H1 (cell line): ENCODE results near the gene EME2. TPM values are rescaled to one million over a fixed set of nuclear protein-coding genes. Genes with fewer than 3 reads are reported as not detected.

Source experiments
- CTCF ChIA-PET: fragments of 300-600 bp; sonication (Branson Sonifier 250); formaldehyde crosslinking; loops from one replicate; lab custom pipeline; 2021; ENCODE audit not compliant: partially characterized antibody; lab: Charles Lee
- POLR2A ChIA-PET: fragments of 300-600 bp; sonication (Branson Sonifier 250); formaldehyde crosslinking; loops from one replicate; lab custom pipeline; 2021; ENCODE audit warnings: inconsistent platforms; ENCODE audit not compliant: partially characterized antibody; lab: Charles Lee
- DNase-seq, 2 experiments: peaks; one replicate each; pipeline versions ENCODE4 v3.0.0 to v3.0.0-alpha.2; 2010 to 2022; ENCODE audit warnings: low spot score in 2 of 2, low read depth in 1 of 2, mixed read lengths in 1 of 2
- FAIRE-seq: peaks from 2 replicates; lab custom pipeline; 2011; peaks lifted over from hg19 to GRCh38; lab: Jason Lieb, UNC
- H2AFZ ChIP-seq: 2 replicates; pipeline ENCODE4 v1.8.1; 2012; ENCODE audit warnings: low read length, inconsistent platforms
- H2AK5ac ChIP-seq: 2 replicates; pipeline ENCODE4 v1.6.1; 2013; ENCODE audit warnings: low read depth, low read length
- H2BK120ac ChIP-seq: replicated peaks from 2 replicates; pipeline ENCODE3; 2013; ENCODE audit warnings: low read depth, low read length, inconsistent platforms
- H2BK12ac ChIP-seq: 2 replicates; pipeline ENCODE4 v1.6.1; 2013; ENCODE audit warnings: low read depth, low read length
- H2BK15ac ChIP-seq: 2 replicates; pipeline ENCODE4 v1.6.1; 2013; ENCODE audit warnings: low read length
- H2BK20ac ChIP-seq: 2 replicates; pipeline ENCODE4 v1.6.1; 2013; ENCODE audit warnings: low read length
- H2BK5ac ChIP-seq: 2 replicates; pipeline ENCODE4 v1.6.1; 2013; ENCODE audit warnings: low read depth, low read length
- H3K14ac ChIP-seq: 2 replicates; pipeline ENCODE4 v1.6.1; 2013; ENCODE audit warnings: inconsistent platforms; ENCODE audit not compliant: insufficient read length
- H3K18ac ChIP-seq: 2 replicates; pipeline ENCODE4 v1.6.1; 2013; ENCODE audit warnings: low read length; ENCODE audit errors: extremely low read depth
- H3K23ac ChIP-seq: 2 replicates; pipeline ENCODE4 v1.6.1; 2013; ENCODE audit warnings: inconsistent platforms; ENCODE audit not compliant: insufficient read length
- H3K23me2 ChIP-seq: 2 replicates; pipeline ENCODE4 v1.6.1; 2013; ENCODE audit warnings: low read depth, low read length
- H3K27ac ChIP-seq: 2 replicates; pipeline ENCODE4 v1.6.1; 2011; ENCODE audit warnings: low read depth, low read length, inconsistent platforms
- H3K27me3 ChIP-seq, 4 experiments: replicated peaks in 1 of 4; 1 replicate in 1 of 4; 2 replicates in 3 of 4; pipeline versions ENCODE4 v1.6.1 to v1.8.1; 2011 to 2013; ENCODE audit warnings: low read length in 3 of 4, mild to moderate bottlenecking in 3 of 4, inconsistent platforms in 2 of 4, mixed read lengths in 2 of 4, moderate library complexity in 1 of 4; ENCODE audit not compliant: control insufficient read depth in 3 of 4, insufficient read depth in 3 of 4; ENCODE audit errors: extremely low read depth in 1 of 4
- H3K36me3 ChIP-seq, 4 experiments: 2 replicates each; pipeline versions ENCODE4 v1.6.1 to v1.8.1; 2011 to 2013; ENCODE audit warnings: mild to moderate bottlenecking in 4 of 4, low read length in 3 of 4, moderate library complexity in 2 of 4, control low read depth in 1 of 4, inconsistent platforms in 1 of 4; ENCODE audit not compliant: insufficient read depth in 4 of 4, control insufficient read depth in 2 of 4
- H3K4ac ChIP-seq: replicated peaks from 2 replicates; pipeline ENCODE3; 2013; ENCODE audit warnings: low read length, low read depth, mixed read lengths, inconsistent platforms; ENCODE audit not compliant: insufficient read length
- H3K4me1 ChIP-seq, 4 experiments: replicated peaks in 1 of 4; 1 replicate in 1 of 4; 2 replicates in 3 of 4; pipeline versions ENCODE4 v1.6.1 to v1.8.1; 2011 to 2013; ENCODE audit warnings: low read length in 3 of 4, inconsistent platforms in 2 of 4, mixed read lengths in 1 of 4; ENCODE audit not compliant: insufficient read depth in 4 of 4, control insufficient read depth in 3 of 4
- H3K4me2 ChIP-seq, 2 experiments: 2 replicates each; pipeline versions ENCODE4 v1.6.1 to v1.8.1; 2011 to 2013; ENCODE audit warnings: low read depth in 2 of 2, low read length in 2 of 2, control low read depth in 1 of 2, inconsistent platforms in 1 of 2, mild to moderate bottlenecking in 1 of 2; ENCODE audit not compliant: insufficient read depth in 1 of 2
- H3K4me3 ChIP-seq, 4 experiments: fragments of 200-600, 300-600 bp in 1 of 4; sonication (generic), shearing (Covaris generic), sonication (Bioruptor Twin) in 1 of 4; 2 replicates each; pipeline versions ENCODE4 v1.5.1 to v1.8.1; 2011 to 2016; ENCODE audit warnings: low read length in 4 of 4, low read depth in 3 of 4, control low read depth in 2 of 4, inconsistent platforms in 2 of 4, mild to moderate bottlenecking in 2 of 4, mixed read lengths in 1 of 4, moderate library complexity in 1 of 4; ENCODE audit not compliant: insufficient read depth in 2 of 4; ENCODE audit errors: extremely low read depth in 1 of 4
- H3K56ac ChIP-seq: replicated peaks from 2 replicates; pipeline ENCODE3; 2013; ENCODE audit warnings: low read depth, mild to moderate bottlenecking, mixed read lengths, low read length, inconsistent platforms; ENCODE audit not compliant: insufficient read length
- H3K79me1 ChIP-seq: 2 replicates; pipeline ENCODE4 v1.6.1; 2013; ENCODE audit warnings: low read depth, low read length, control low read depth
- H3K79me2 ChIP-seq, 2 experiments: 2 replicates each; pipeline versions ENCODE4 v1.6.1 to v1.8.1; 2012 to 2013; ENCODE audit warnings: low read length in 2 of 2, mild to moderate bottlenecking in 2 of 2, inconsistent platforms in 1 of 2; ENCODE audit not compliant: insufficient read depth in 2 of 2, control insufficient read depth in 1 of 2
- H3K9ac ChIP-seq, 4 experiments: replicated peaks in 1 of 4; 1 replicate in 1 of 4; 2 replicates in 3 of 4; pipeline versions ENCODE4 v1.6.1 to v1.8.1; 2011 to 2013; ENCODE audit warnings: low read depth in 3 of 4, low read length in 3 of 4, control low read depth in 2 of 4, mild to moderate bottlenecking in 2 of 4, moderate library complexity in 2 of 4, inconsistent platforms in 1 of 4; ENCODE audit errors: extremely low read depth in 1 of 4
- H3K9me3 ChIP-seq, 2 experiments: 2 replicates each; pipeline versions ENCODE4 v1.6.1 to v1.8.1; 2012 to 2013; ENCODE audit warnings: mild to moderate bottlenecking in 2 of 2, moderate library complexity in 2 of 2, control low read depth in 1 of 2, inconsistent platforms in 1 of 2, low read depth in 1 of 2, low read length in 1 of 2, mixed read lengths in 1 of 2; ENCODE audit not compliant: insufficient read depth in 2 of 2
- H4K20me1 ChIP-seq, 2 experiments: replicated peaks in 1 of 2; 2 replicates each; pipeline versions ENCODE3 to v1.8.1; 2011 to 2013; ENCODE audit warnings: inconsistent platforms in 2 of 2, low read length in 2 of 2, mild to moderate bottlenecking in 1 of 2; ENCODE audit not compliant: insufficient read depth in 2 of 2, control insufficient read depth in 1 of 2
- H4K5ac ChIP-seq: 2 replicates; pipeline ENCODE4 v1.6.1; 2013; ENCODE audit warnings: low read length, low read depth, mixed read lengths, inconsistent platforms; ENCODE audit not compliant: insufficient read length
- H4K8ac ChIP-seq: 2 replicates; pipeline ENCODE4 v1.8.0; 2013; ENCODE audit warnings: mild to moderate bottlenecking, moderate library complexity, low read length, inconsistent platforms; ENCODE audit not compliant: insufficient read depth; ENCODE audit errors: extremely low read depth
- H4K91ac ChIP-seq: replicated peaks from 2 replicates; pipeline ENCODE3; 2013; ENCODE audit warnings: low read length, mixed read lengths, inconsistent platforms; ENCODE audit not compliant: insufficient read length
- CBX5 ChIP-seq: fragments of 300-800, 300-1000 bp; sonication (generic); IDR thresholded peaks from 2 replicates; pipeline ENCODE4 v1.7.1; 2016; ENCODE audit warnings: antibody characterized with exemption, low read length, low read depth
- CBX8 ChIP-seq: fragments of 300-800, 300-1000 bp; sonication (generic); IDR thresholded peaks from 2 replicates; pipeline ENCODE4 v1.7.1; 2016; ENCODE audit warnings: low read depth, low read length, borderline replicate concordance
- CEBPB ChIP-seq: IDR thresholded peaks from 2 replicates; pipeline ENCODE4 v1.6.1; 2012; ENCODE audit warnings: low read depth, low read length
- EGR1 ChIP-seq: IDR thresholded peaks from 2 replicates; pipeline ENCODE4 v1.6.1; 2011; ENCODE audit warnings: low read depth, low read length, borderline replicate concordance
- EP300 ChIP-seq, 2 experiments: IDR thresholded peaks; 1 replicate in 1 of 2; 2 replicates in 1 of 2; pipeline ENCODE4 v1.6.1; 2011 to 2012; ENCODE audit warnings: low read depth in 2 of 2, low read length in 2 of 2, mild to moderate bottlenecking in 2 of 2, borderline replicate concordance in 1 of 2, inconsistent platforms in 1 of 2, moderate library complexity in 1 of 2
- EZH2 ChIP-seq: fragments of 200-600 bp; sonication (generic); IDR thresholded peaks from 2 replicates; pipeline ENCODE4 v1.7.1; 2012; ENCODE audit warnings: low read depth, mild to moderate bottlenecking, moderate library complexity, low read length, inconsistent platforms; ENCODE audit not compliant: severe bottlenecking
- PHF8 ChIP-seq: fragments of 200-600 bp; sonication (generic); conservative IDR thresholded peaks from 2 replicates; pipeline ENCODE4 v1.7.1; 2012; ENCODE audit warnings: low read depth, mild to moderate bottlenecking, inconsistent platforms, low read length, moderate library complexity
- POU5F1 ChIP-seq: IDR thresholded peaks from 2 replicates; pipeline ENCODE4 v1.6.1; 2011; ENCODE audit warnings: low read depth, mild to moderate bottlenecking, low read length, moderate library complexity
- SAP30 ChIP-seq: fragments of 300-600 bp; sonication (generic); IDR thresholded peaks from 2 replicates; pipeline ENCODE4 v1.7.1; 2012; ENCODE audit warnings: low read length, moderate library complexity, mild to moderate bottlenecking, inconsistent platforms; ENCODE audit not compliant: insufficient read depth, insufficient replicate concordance
- SP2 ChIP-seq: IDR thresholded peaks from 2 replicates; pipeline ENCODE4 v1.6.1; 2012; ENCODE audit warnings: mild to moderate bottlenecking, low read length, inconsistent platforms
- SUZ12 ChIP-seq: fragments of 200-600 bp; sonication (generic); IDR thresholded peaks from 2 replicates; pipeline ENCODE4 v1.6.1; 2012; ENCODE audit warnings: mild to moderate bottlenecking, inconsistent platforms, low read length, moderate library complexity, mixed read lengths
- TBP ChIP-seq: IDR thresholded peaks from 2 replicates; pipeline ENCODE4 v1.6.1; 2011; ENCODE audit warnings: low read depth, low read length, improper control_type of control experiment
- USF2 ChIP-seq: IDR thresholded peaks from 2 replicates; pipeline ENCODE4 v1.6.1; 2011; ENCODE audit warnings: low read length, improper control_type of control experiment
- WGBS, 2 experiments: shearing (Covaris generic) in 1 of 2; methylation state at CpG; one replicate each; pipeline versions ENCODE4 v1.1.6 to v1.1.7; 2013 to 2015; ENCODE audit warnings: low lambda C conversion rate in 2 of 2, mixed read lengths in 2 of 2, inconsistent platforms in 1 of 2, low coverage in 1 of 2, missing lambda C conversion rate in 1 of 2; ENCODE audit not compliant: insufficient replicate concordance in 2 of 2, insufficient coverage in 1 of 2, insufficient read length in 1 of 2; ENCODE audit errors: extremely low coverage in 1 of 2, missing lambda C conversion rate in 1 of 2; 5-methylcytosine and 5-hydroxymethylcytosine counted together
- polyA plus RNA-seq, 7 experiments: library from polyadenylated mRNA; depleted of rRNA in 3 of 7; stranded (reverse) in 5 of 7; unstranded in 2 of 7; fragments of >200 nt in 5 of 7; fragments of 200-250 nt in 2 of 7; gene quantifications; 1 replicate in 5 of 7; 2 replicates in 1 of 7; 4 replicates in 1 of 7; pipeline versions ENCODE4 v1.2.1 to v1.2.3, GENCODE V29; 2011 to 2013; ENCODE audit warnings: missing spikeins in 2 of 7, mixed read lengths in 2 of 7
- total RNA-seq: library from RNA; stranded (reverse); fragmentation: NEBNext Ultra II Directional; extraction: Animal tissue kit (Norgen Biotek cat#: 25700); gene quantifications from 2 replicates; pipeline ENCODE4 v1.2.1, GENCODE V29; 2021

Gene EME2
- total and polyA plus RNA-seq, 2 of the 8 experiments (the other 6 are each of a cell fraction or from before 2014, with no cell fraction given): 13.1 to 19.7 TPM

- no peak overlapping the region for H3K56ac ChIP-seq
- H2BK5ac ChIP-seq: no peak overlapping the region
- H3K23ac ChIP-seq: no peak overlapping the region
- H3K27me3 ChIP-seq: no peaks in the 10 kb centered on the region
- 81% methylated on average over 27 of the region's 28 CpGs; no CpG with 5 or more reads in 1 of the 2 experiments for WGBS, 2 experiments
- H3K36me3 ChIP-seq: no peaks in the 10 kb centered on the region; a peak in 1 of 8 replicates
- H3K4ac ChIP-seq: no peak overlapping the region
- no peak overlapping the region for H4K5ac ChIP-seq
- FAIRE-seq (no peak), DNase-seq (no peak)
- H2BK20ac ChIP-seq: no peak overlapping the region
- ChIA-PET POLR2A (no interaction called here), CTCF (no interaction called here)
- no peak overlapping the region for H2BK12ac ChIP-seq
- H3K4me2 ChIP-seq: no peak overlapping the region
- no peak overlapping the region for H3K9ac ChIP-seq
- no peak overlapping the region for H3K14ac ChIP-seq
- no peak overlapping the region for H2AFZ ChIP-seq
- no peaks in the 10 kb centered on the region for H3K23me2 ChIP-seq
- H2BK120ac ChIP-seq: no peak overlapping the region
- H4K8ac ChIP-seq: no peak overlapping the region; the same call in 1 of the 2 replicates
- H2BK15ac ChIP-seq: no peak overlapping the region
- no peak overlapping the region for H4K91ac ChIP-seq
- H3K18ac ChIP-seq: no peak overlapping the region
- no peak overlapping the region for H3K27ac ChIP-seq
- H3K4me1 ChIP-seq: no peaks in the 10 kb centered on the region; a peak in 2 of 7 replicates
- no peaks in the 10 kb centered on the region for H3K79me1 ChIP-seq
- H3K9me3 ChIP-seq: peaks cover 3 to 5% of the 10 kb centered on the region in 2 experiments; a peak in 1 of 4 replicates
- H4K20me1 ChIP-seq: peaks cover 0 to 2% of the 10 kb centered on the region in 2 experiments
- H3K79me2 ChIP-seq: no peaks in the 10 kb centered on the region
- no peak overlapping the region for H2AK5ac ChIP-seq
- no peak overlapping the region for H3K4me3 ChIP-seq
- TF ChIP-seq CEBPB: no peak
- TF ChIP-seq PHF8: no peak
- TF ChIP-seq POU5F1: no peak
- TF ChIP-seq CBX5: no peak
- no peak for TF ChIP-seq SUZ12
- TF ChIP-seq USF2: no peak
- TF ChIP-seq SP2: no peak
- no peak for TF ChIP-seq EZH2
- no peak for TF ChIP-seq SAP30
- TF ChIP-seq EGR1: no peak
- TF ChIP-seq EP300 (IDR thresholded peaks at IDR 0.05; ENCODE audit: borderline replicate concordance in 1 of 2, low read depth in 2 of 2, low read length in 2 of 2): no peak
- TF ChIP-seq CBX8: no peak
- TF ChIP-seq TBP: no peak
These were observed 36.7 kb downstream of the EME2 start for GRCh38 chr16:1809281-1809801.
